NCI-H526 (cell line): ENCODE data around the gene EVC2.

Experiments used
- DNase-seq, 2 experiments: peaks; one replicate each; lab custom pipeline; 2025; lab: John Stamatoyannopoulos, UW

EVC2 gene

GRCh38 chr4:5562476-5562875, 145.9 kb downstream of the EVC2 start:
- DNase-seq, result no peak

- no peak for DNase-seq
Measured at GRCh38 chr4:5561286-5561685, 147.1 kb downstream of the EVC2 start.

- no peak for DNase-seq
Measured at GRCh38 chr4:5558502-5558901, 149.9 kb downstream of the EVC2 start.

- DNase-seq, result no peak
Measured at GRCh38 chr4:5554376-5554775, 154.0 kb downstream of the EVC2 start.

- no peak for DNase-seq
Measured at GRCh38 chr4:5553801-5554200, 154.6 kb downstream of the EVC2 start.

- no peak for DNase-seq
Measured at GRCh38 chr4:5552451-5552850, 155.9 kb downstream of the EVC2 start.

GRCh38 chr4:5547651-5548249, 160.6 kb downstream of the EVC2 start:
- no peak for DNase-seq

GRCh38 chr4:5545271-5545670, 163.1 kb downstream of the EVC2 start:
- DNase-seq, result no peak

- no peak for DNase-seq
Measured at GRCh38 chr4:5544762-5545161, 163.6 kb downstream of the EVC2 start.

- no peak for DNase-seq
Measured at GRCh38 chr4:5543681-5544080, 164.7 kb downstream of the EVC2 start.

- DNase-seq, result no peak
Measured at GRCh38 chr4:5541169-5541568, 167.2 kb downstream of the EVC2 start.

GRCh38 chr4:5539584-5539983, 168.8 kb downstream of the EVC2 start:
- DNase-seq, result no peak

GRCh38 chr4:5532100-5532499, 176.3 kb downstream of the EVC2 start:
- DNase-seq, result no peak

- no peak for DNase-seq
Measured at GRCh38 chr4:5528031-5528436, 180.3 kb downstream of the EVC2 start.

- DNase-seq, result no peak
Measured at GRCh38 chr4:5527211-5527610, 181.1 kb downstream of the EVC2 start.

- DNase-seq, result no peak
Measured at GRCh38 chr4:5526080-5526846, 182.1 kb downstream of the EVC2 start.

- no peak for DNase-seq
Measured at GRCh38 chr4:5524446-5525299, 183.7 kb downstream of the EVC2 start.

GRCh38 chr4:5517372-5517771, 191.0 kb downstream of the EVC2 start:
- DNase-seq, result no peak

GRCh38 chr4:5515646-5516045, 192.7 kb downstream of the EVC2 start:
- DNase-seq, result peak in 1 of 2 experiments; percentile 31
